Osteoblast (primary cell): ENCODE data around the gene IGDCC3. TPM values are rescaled to one million over a fixed set of nuclear protein-coding genes. Genes with fewer than 3 reads are reported as not detected.

Experiments used
- DNase-seq: peaks from one replicate; pipeline ENCODE4 v3.0.0; 2011; ENCODE audit warnings: low spot score, mixed read lengths; ENCODE audit not compliant: insufficient read length; ENCODE audit errors: missing footprints
- H2AFZ ChIP-seq: 2 replicates; pipeline ENCODE4 v1.6.0; 2011; ENCODE audit warnings: mild to moderate bottlenecking, low read length
- H3K27ac ChIP-seq: 2 replicates; pipeline ENCODE4 v1.5.1; 2011; ENCODE audit warnings: mild to moderate bottlenecking, low read depth, low read length, moderate library complexity
- H3K27me3 ChIP-seq: 2 replicates; pipeline ENCODE4 v1.6.0; 2012; ENCODE audit warnings: mild to moderate bottlenecking, control low read depth, inconsistent platforms, low read length, moderate library complexity; ENCODE audit not compliant: insufficient read depth
- H3K36me3 ChIP-seq: 2 replicates; pipeline ENCODE4 v1.5.1; 2011; ENCODE audit warnings: mild to moderate bottlenecking, low read length, control low read depth, moderate library complexity; ENCODE audit not compliant: insufficient read depth
- H3K4me1 ChIP-seq: 2 replicates; pipeline ENCODE4 v1.5.1; 2011; ENCODE audit warnings: mild to moderate bottlenecking, low read length, control low read depth, moderate library complexity; ENCODE audit not compliant: insufficient read depth
- H3K4me2 ChIP-seq: 2 replicates; pipeline ENCODE4 v1.6.0; 2011; ENCODE audit warnings: mild to moderate bottlenecking, low read length; ENCODE audit not compliant: insufficient read depth
- H3K4me3 ChIP-seq: fragments of 200-600 bp; sonication (generic); 3 replicates; pipeline ENCODE4 v1.5.1; 2012; ENCODE audit warnings: mild to moderate bottlenecking, low read length, inconsistent platforms; ENCODE audit not compliant: insufficient read depth
- H3K79me2 ChIP-seq: 2 replicates; pipeline ENCODE4 v1.6.0; 2012; ENCODE audit warnings: mild to moderate bottlenecking, low read length, control low read depth, inconsistent platforms; ENCODE audit not compliant: insufficient read depth
- H3K9me3 ChIP-seq: 2 replicates; pipeline ENCODE4 v1.5.1; 2011; ENCODE audit warnings: low read depth, low read length, control low read depth
- H4K20me1 ChIP-seq: 2 replicates; pipeline ENCODE4 v1.6.0; 2012; ENCODE audit warnings: mild to moderate bottlenecking, low read length, control low read depth; ENCODE audit not compliant: insufficient read depth
- total RNA-seq: library from RNA; depleted of rRNA; stranded (reverse); fragments of >200 nt; gene quantifications from 2 replicates; pipeline ENCODE4 v1.2.3, GENCODE V29; 2012
- TF ChIP-seq, protein P1 (sequence below): IDR thresholded peaks from 2 replicates; pipeline ENCODE4 v1.5.1; 2011; ENCODE audit warnings: mild to moderate bottlenecking, low read depth, low read length, moderate library complexity; ENCODE audit errors: extremely low read depth

Gene IGDCC3
- total RNA-seq = 0.29 TPM in 1 of 2 replicates, not detected in the other

DNA sequence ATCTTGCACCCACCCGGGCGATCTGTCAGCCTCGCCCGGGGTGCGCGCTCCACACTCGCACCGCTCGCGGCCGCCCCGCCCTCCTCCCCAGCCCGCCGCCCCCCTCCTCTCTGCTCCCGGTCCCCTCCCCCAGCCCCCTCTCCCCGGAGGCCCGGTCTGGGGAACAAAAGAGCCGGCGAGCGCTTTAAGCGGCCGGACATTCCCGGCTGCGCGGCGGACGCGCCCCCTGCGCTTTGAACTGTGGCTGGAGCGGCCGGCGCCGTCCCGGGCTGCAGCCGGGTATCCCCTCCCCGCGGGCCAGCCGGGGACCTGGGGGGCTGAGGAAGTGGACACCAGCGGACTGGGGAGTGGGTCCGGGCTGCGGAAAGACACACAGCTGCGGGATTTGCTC is at the start of gene IGDCC3:
Gene IGDCC3, minus strand, starts transcription at position 27 of the 391 bp plus-strand sequence. CDS start 214 bp downstream, outside the sequence.
- no peak within 1 kb of the TSS for H2AFZ ChIP-seq
- H3K9me3 ChIP-seq = no peaks in the 10 kb centered on the region
- H3K79me2 ChIP-seq = no peaks in the 10 kb centered on the region
- DNase-seq = peak; percentile 83
- H3K4me2 ChIP-seq = peak within 1 kb of the TSS; percentile 75
- H3K36me3 ChIP-seq = no peaks in the 10 kb centered on the region
- H3K4me3 ChIP-seq = peak within 1 kb of the TSS; percentile 49
- H3K4me1 ChIP-seq = no peaks in the 10 kb centered on the region
- H3K27me3 ChIP-seq = peaks cover 69% of the 10 kb centered on the region
- TF ChIP-seq, protein P1, sequence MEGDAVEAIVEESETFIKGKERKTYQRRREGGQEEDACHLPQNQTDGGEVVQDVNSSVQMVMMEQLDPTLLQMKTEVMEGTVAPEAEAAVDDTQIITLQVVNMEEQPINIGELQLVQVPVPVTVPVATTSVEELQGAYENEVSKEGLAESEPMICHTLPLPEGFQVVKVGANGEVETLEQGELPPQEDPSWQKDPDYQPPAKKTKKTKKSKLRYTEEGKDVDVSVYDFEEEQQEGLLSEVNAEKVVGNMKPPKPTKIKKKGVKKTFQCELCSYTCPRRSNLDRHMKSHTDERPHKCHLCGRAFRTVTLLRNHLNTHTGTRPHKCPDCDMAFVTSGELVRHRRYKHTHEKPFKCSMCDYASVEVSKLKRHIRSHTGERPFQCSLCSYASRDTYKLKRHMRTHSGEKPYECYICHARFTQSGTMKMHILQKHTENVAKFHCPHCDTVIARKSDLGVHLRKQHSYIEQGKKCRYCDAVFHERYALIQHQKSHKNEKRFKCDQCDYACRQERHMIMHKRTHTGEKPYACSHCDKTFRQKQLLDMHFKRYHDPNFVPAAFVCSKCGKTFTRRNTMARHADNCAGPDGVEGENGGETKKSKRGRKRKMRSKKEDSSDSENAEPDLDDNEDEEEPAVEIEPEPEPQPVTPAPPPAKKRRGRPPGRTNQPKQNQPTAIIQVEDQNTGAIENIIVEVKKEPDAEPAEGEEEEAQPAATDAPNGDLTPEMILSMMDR = no peak
- no peaks in the 10 kb centered on the region for H4K20me1 ChIP-seq
- no peak within 1 kb of the TSS for H3K27ac ChIP-seq

DNA sequence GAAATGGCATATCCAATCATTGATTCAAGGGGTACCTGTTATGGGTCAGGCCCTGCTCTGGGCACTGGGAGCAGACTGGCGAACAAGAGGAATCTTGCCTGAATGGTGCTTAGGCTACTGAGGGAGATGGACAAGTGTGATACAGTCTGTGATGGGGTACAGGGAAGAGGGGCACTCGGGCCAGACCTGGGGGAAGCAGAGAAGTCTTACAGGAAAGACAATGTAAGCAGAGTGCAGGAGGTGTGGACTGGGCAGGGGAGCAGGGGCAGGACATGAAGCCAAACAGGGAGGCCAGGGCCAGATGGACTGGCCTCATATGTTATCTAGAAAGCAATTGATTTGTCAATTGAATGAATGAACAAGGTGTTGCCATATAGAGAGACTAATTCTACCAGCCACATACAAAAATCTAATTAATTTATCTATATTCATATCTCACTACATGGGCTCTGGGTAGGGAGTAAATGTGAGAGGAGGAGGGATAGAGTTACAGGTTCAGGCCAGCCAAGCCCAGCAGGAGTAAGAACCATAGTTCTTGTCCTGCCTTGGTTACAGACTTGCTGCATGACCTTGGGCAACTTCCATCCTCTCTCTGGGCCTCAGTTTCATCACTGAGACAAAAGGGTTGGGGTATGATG is 48.5 kb upstream of the IGDCC3 start:
- peaks cover 10% of the 10 kb centered on the region for H3K27me3 ChIP-seq
- DNase-seq = no peak
- H3K36me3 ChIP-seq = no peaks in the 10 kb centered on the region

DNA sequence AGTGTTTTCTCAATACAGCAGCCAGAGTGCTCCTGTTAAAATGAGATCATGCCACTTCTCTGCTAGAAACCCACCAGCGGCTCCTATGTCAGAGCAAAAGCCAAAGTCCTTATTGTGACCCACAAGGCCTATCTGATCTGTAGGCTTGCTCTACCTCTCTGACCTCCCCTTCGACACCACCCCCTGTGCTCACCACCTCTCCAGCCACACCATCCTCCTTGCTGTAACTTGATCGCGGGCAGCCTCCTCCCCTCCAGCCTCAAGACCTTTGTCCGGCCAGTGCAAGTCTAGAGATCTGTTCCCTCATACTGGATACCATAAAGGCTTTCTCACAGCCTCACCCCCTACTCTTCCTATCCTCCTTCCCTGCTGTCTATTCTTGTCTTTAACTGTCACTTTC is 46.9 kb upstream of the IGDCC3 start:
- Histone ChIP-seq H3K79me2 (no peaks in the 10 kb centered on the region), H3K4me1 (peaks cover 7% of the 10 kb centered on the region), H3K27me3 (peaks cover 10% of the 10 kb centered on the region), H3K4me3 (no peak overlapping the region), H3K27ac (no peak overlapping the region), H2AFZ (no peak overlapping the region), H3K4me2 (no peak overlapping the region), H4K20me1 (no peaks in the 10 kb centered on the region), H3K9me3 (no peaks in the 10 kb centered on the region), H3K36me3 (no peaks in the 10 kb centered on the region)
- TF ChIP-seq, protein P1 = no peak
- DNase-seq = no peak

More for the DNA sequence above, 48.5 kb upstream of the IGDCC3 start:
- Histone ChIP-seq H3K4me1 (peaks cover 7% of the 10 kb centered on the region), H2AFZ (no peak overlapping the region), H3K4me2 (no peak overlapping the region), H3K27ac (no peak overlapping the region), H3K9me3 (no peaks in the 10 kb centered on the region), H4K20me1 (no peaks in the 10 kb centered on the region), H3K4me3 (no peak overlapping the region), H3K79me2 (no peaks in the 10 kb centered on the region)
- TF ChIP-seq, protein P1 = no peak

DNA sequence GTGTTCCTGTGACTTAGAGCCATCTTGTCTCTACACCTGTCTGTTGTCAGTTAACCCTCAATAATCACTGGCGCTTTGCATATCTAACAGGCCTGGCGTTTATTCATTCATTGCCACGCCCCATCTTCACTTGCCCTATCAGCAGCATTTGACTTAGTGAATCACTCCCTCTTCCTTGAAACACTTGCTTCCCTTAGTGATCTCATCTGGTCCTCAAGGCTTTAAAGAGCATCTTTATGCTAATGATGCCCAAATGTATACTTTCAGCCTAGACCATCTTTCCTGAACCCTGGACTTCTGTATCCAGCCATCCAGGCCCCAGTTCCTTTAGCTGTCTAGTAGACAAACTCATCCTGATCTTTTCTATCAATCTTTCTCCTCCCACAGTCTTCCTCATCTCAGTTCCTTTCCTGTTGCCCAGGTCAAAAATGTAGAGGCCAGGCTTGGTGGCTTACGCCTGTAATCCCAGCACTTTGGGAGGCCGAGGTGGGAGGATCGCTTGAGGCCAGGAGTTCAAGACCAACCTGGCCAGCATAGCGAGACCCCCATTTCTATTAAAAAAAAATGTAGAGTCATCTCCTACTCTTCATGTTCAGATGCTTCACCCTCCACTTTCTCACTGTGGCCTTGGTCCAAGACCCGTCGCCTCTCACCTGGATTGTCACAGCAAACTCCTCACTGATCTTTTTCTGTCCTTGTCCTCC is 46.3 kb upstream of the IGDCC3 start:
- Histone ChIP-seq H3K79me2 (no peaks in the 10 kb centered on the region), H2AFZ (no peak overlapping the region), H3K4me1 (peaks cover 7% of the 10 kb centered on the region), H3K4me3 (no peak overlapping the region), H3K4me2 (no peak overlapping the region), H3K36me3 (no peaks in the 10 kb centered on the region), H3K27me3 (peaks cover 10% of the 10 kb centered on the region), H3K9me3 (no peaks in the 10 kb centered on the region), H4K20me1 (no peaks in the 10 kb centered on the region), H3K27ac (no peak overlapping the region)
- TF ChIP-seq, protein P1 = no peak
- peak; percentile 93 for DNase-seq
